ENCODE measurements around the gene MYO7A. TPM values are rescaled to one million over a fixed set of nuclear protein-coding genes. Genes with fewer than 3 reads are reported as not detected.

MYO7A gene
- total and polyA plus RNA-seq, 2 donors (not counting 3 experiments of a cell fraction or from before 2014, with no cell fraction given) = 1.3 to 3.6 TPM

DNA sequence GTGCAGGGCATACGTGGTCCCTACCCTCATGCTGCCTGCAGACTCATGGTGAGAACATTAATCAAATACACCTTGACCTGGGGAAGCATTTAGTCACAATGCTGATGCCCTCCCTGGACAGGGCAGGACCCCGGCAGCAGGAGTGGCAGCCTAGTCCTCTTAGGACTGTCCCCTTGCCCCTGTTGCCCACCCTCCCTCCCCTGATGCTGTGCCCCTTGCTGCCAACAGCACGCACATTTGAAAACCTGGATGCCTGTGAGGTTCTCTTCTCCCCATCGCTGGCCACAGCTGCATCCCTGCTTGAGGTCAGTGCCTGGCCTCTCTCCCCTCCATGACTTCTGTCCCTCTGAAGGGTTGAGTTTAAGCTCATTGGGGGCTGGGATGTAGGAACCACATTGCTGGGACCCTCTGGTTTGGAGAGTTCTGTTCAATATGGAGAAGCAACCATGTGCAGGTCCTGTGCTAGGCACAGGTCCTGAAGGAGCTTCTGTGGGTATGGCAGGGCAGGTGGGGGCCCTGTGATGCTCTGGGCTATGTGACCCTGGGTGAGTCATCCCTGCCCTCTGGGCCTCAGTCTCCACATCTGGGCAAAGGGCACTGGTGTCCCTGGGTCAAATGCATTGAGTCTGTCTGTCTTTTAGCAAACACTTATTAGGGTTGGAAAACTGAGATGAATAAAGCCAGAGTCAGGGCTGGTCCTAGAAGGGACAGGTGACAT is 31.3 kb downstream of the MYO7A start:
- FAIRE-seq (no peak), DNase-seq (ENCODE audit: low read depth, low spot score) (no peak)
- ChIA-PET CTCF (no interaction called here), POLR2A (no interaction called here)
- Histone ChIP-seq H3K4me1 (ENCODE audit: control insufficient read depth, extremely low read depth, insufficient read depth, low read length) (no peaks in the 10 kb centered on the region), H3K27ac (ENCODE audit: insufficient read depth, low read depth, low read length) (no peak overlapping the region), H3K4me3 (replicated peaks in 1 of 3; ENCODE audit: insufficient read depth in 1 of 3, low read depth in 1 of 3, low read length in 3 of 3) (no peak overlapping the region), H3K9me3 (replicated peaks; ENCODE audit: control insufficient read depth, insufficient read depth, low read length) (no peaks in the 10 kb centered on the region), H3K9ac (replicated peaks; ENCODE audit: extremely low read depth, insufficient read depth, low read length) (no peak overlapping the region), H3K9me1 (replicated peaks; ENCODE audit: control insufficient read depth, extremely low read depth, insufficient read depth, low read length) (no peaks in the 10 kb centered on the region), H2AFZ (ENCODE audit: low read depth, low read length) (no peak overlapping the region), H4K20me1 (replicated peaks; ENCODE audit: control insufficient read depth, extremely low read depth, insufficient read depth, low read length) (no peaks in the 10 kb centered on the region), H3K79me2 (ENCODE audit: control insufficient read depth, insufficient read depth, low read length) (no peaks in the 10 kb centered on the region), H3K36me3 (ENCODE audit: control insufficient read depth in 2 of 2, extremely low read depth in 1 of 2, insufficient read depth in 2 of 2, low read length in 2 of 2) (no peaks in the 10 kb centered on the region), H3K4me2 (ENCODE audit: insufficient read depth, low read length) (no peak overlapping the region), H3K27me3 (ENCODE audit: control insufficient read depth in 2 of 2, insufficient read depth in 2 of 2, low read length in 2 of 2) (peaks cover 0 to 2% of the 10 kb centered on the region in 2 experiments)
- intact Hi-C loops (cut with micrococcal nuclease) = no loop called here
- dilution Hi-C loops (cut with MboI; ENCODE audit: extremely low pct_ligation_motif_present, low sequenced_read_pairs) = no loop called here
- no peak for TF ChIP-seq EZH2 (IDR thresholded peaks at IDR 0.05; ENCODE audit: borderline replicate concordance, low read depth, low read length, severe bottlenecking)
- TF ChIP-seq, protein P1, sequence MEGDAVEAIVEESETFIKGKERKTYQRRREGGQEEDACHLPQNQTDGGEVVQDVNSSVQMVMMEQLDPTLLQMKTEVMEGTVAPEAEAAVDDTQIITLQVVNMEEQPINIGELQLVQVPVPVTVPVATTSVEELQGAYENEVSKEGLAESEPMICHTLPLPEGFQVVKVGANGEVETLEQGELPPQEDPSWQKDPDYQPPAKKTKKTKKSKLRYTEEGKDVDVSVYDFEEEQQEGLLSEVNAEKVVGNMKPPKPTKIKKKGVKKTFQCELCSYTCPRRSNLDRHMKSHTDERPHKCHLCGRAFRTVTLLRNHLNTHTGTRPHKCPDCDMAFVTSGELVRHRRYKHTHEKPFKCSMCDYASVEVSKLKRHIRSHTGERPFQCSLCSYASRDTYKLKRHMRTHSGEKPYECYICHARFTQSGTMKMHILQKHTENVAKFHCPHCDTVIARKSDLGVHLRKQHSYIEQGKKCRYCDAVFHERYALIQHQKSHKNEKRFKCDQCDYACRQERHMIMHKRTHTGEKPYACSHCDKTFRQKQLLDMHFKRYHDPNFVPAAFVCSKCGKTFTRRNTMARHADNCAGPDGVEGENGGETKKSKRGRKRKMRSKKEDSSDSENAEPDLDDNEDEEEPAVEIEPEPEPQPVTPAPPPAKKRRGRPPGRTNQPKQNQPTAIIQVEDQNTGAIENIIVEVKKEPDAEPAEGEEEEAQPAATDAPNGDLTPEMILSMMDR (IDR thresholded peaks at IDR 0.05; ENCODE audit: extremely low read depth in 1 of 2, insufficient read depth in 1 of 2, low read depth in 1 of 2, low read length in 2 of 2) = no peak
- no peak for TF ChIP-seq GATA2 (IDR thresholded peaks at IDR 0.05; ENCODE audit: insufficient read depth, insufficient read length, low read depth, low read length)
- TF ChIP-seq MYC (IDR thresholded peaks at IDR 0.05; ENCODE audit: low read depth, low read length) = no peak
- no TSS peak for BruUV-seq (replicated peaks)

DNA sequence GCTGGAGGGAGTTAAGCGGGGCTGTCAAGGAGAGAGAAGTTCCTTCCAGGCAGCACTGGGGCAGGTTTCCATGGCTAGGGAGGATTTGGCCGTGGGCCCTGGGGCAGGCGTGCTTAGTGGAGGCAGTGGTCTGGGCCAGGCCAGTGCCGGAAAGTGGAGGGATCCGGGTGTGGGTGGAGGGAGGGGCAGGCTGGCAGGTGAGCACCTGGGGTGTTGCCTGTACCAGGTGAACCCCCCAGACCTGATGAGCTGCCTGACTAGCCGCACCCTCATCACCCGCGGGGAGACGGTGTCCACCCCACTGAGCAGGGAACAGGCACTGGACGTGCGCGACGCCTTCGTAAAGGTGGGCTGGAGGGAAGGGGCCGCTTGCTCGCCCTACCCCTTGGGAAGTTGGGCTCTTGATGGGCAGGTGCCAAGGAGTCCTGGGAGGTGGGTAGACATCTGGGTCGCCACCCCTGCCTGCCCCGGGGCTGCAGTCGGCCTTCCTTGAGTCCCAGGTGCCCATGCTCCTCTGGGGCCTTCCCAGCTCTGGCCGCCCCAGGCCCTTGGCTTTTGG is 32.0 kb downstream of the MYO7A start:
- Histone ChIP-seq H2AFZ (ENCODE audit: low read depth, low read length) (no peak overlapping the region), H3K9ac (replicated peaks; ENCODE audit: extremely low read depth, insufficient read depth, low read length) (no peak overlapping the region), H3K27ac (ENCODE audit: insufficient read depth, low read depth, low read length) (no peak overlapping the region), H4K20me1 (replicated peaks; ENCODE audit: control insufficient read depth, extremely low read depth, insufficient read depth, low read length) (no peaks in the 10 kb centered on the region), H3K4me1 (ENCODE audit: control insufficient read depth, extremely low read depth, insufficient read depth, low read length) (no peaks in the 10 kb centered on the region), H3K9me3 (replicated peaks; ENCODE audit: control insufficient read depth, insufficient read depth, low read length) (no peaks in the 10 kb centered on the region), H3K36me3 (ENCODE audit: control insufficient read depth in 2 of 2, extremely low read depth in 1 of 2, insufficient read depth in 2 of 2, low read length in 2 of 2) (no peaks in the 10 kb centered on the region), H3K9me1 (replicated peaks; ENCODE audit: control insufficient read depth, extremely low read depth, insufficient read depth, low read length) (no peaks in the 10 kb centered on the region), H3K4me3 (replicated peaks in 1 of 3; ENCODE audit: insufficient read depth in 1 of 3, low read depth in 1 of 3, low read length in 3 of 3) (no peak overlapping the region), H3K79me2 (ENCODE audit: control insufficient read depth, insufficient read depth, low read length) (no peaks in the 10 kb centered on the region), H3K4me2 (ENCODE audit: insufficient read depth, low read length) (no peak overlapping the region), H3K27me3 (ENCODE audit: control insufficient read depth in 2 of 2, insufficient read depth in 2 of 2, low read length in 2 of 2) (peaks cover 0 to 1% of the 10 kb centered on the region in 2 experiments)
- ChIA-PET CTCF (no interaction called here), POLR2A (no interaction called here)
- no peak for FAIRE-seq
- intact Hi-C loops (cut with micrococcal nuclease) = no loop called here
- no TSS peak for BruUV-seq (replicated peaks)
- dilution Hi-C loops (cut with MboI; ENCODE audit: extremely low pct_ligation_motif_present, low sequenced_read_pairs) = no loop called here
- no peak for DNase-seq (ENCODE audit: low read depth, low spot score)
- TF ChIP-seq JUN (IDR thresholded peaks at IDR 0.05; ENCODE audit: borderline replicate concordance, insufficient read depth, insufficient read length, low read depth) = no peak
- no peak for TF ChIP-seq FOS (IDR thresholded peaks at IDR 0.05; ENCODE audit: borderline replicate concordance, insufficient read depth, low read length)
- TF ChIP-seq POLR2AphosphoS5 (IDR thresholded peaks at IDR 0.05; ENCODE audit: insufficient read depth, low read depth, low read length) = no peak
- no peak for TF ChIP-seq EZH2 (IDR thresholded peaks at IDR 0.05; ENCODE audit: borderline replicate concordance, low read depth, low read length, severe bottlenecking)
- TF ChIP-seq, protein P2, sequence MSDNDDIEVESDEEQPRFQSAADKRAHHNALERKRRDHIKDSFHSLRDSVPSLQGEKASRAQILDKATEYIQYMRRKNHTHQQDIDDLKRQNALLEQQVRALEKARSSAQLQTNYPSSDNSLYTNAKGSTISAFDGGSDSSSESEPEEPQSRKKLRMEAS (IDR thresholded peaks at IDR 0.05; ENCODE audit: insufficient read depth, insufficient read length) = no peak
- TF ChIP-seq POLR2A (IDR thresholded peaks at IDR 0.05; ENCODE audit: low read depth, low read length) = no peak
- TF ChIP-seq, protein P1 (IDR thresholded peaks at IDR 0.05; ENCODE audit: extremely low read depth in 1 of 2, insufficient read depth in 1 of 2, low read depth in 1 of 2, low read length in 2 of 2) = no peak
- no peak for TF ChIP-seq GATA2 (IDR thresholded peaks at IDR 0.05; ENCODE audit: insufficient read depth, insufficient read length, low read depth, low read length)
- no peak for TF ChIP-seq MYC (IDR thresholded peaks at IDR 0.05; ENCODE audit: low read depth, low read length)

All from endothelial cell of umbilical vein (primary cell).